Endodermal cell (in vitro differentiated cells): ENCODE results near the gene RAB5IF. TPM values are rescaled to one million over a fixed set of nuclear protein-coding genes. Genes with fewer than 3 reads are reported as not detected.
"Not testable (repeated sequence)": the region's sequence is repeated elsewhere in the genome, so short reads cannot be mapped to it uniquely, and the experiment has no call there.

Source experiments
- DNase-seq: peaks from one replicate; pipeline ENCODE4 v3.0.0-alpha.2; 2017
- H3K27ac ChIP-seq: 2 replicates; pipeline ENCODE4 v1.5.1; 2013; ENCODE audit warnings: mild to moderate bottlenecking, low read depth, low read length, moderate library complexity
- H3K27me3 ChIP-seq: 2 replicates; pipeline ENCODE4 v1.6.1; 2013; ENCODE audit warnings: mild to moderate bottlenecking, low read length, moderate library complexity; ENCODE audit not compliant: insufficient read depth, control insufficient read depth, poor library complexity, severe bottlenecking
- H3K36me3 ChIP-seq: 2 replicates; pipeline ENCODE4 v1.7.0; 2013; ENCODE audit warnings: mild to moderate bottlenecking, low read length, moderate library complexity; ENCODE audit not compliant: control insufficient read depth, insufficient read depth
- H3K4me1 ChIP-seq: one replicate; pipeline ENCODE4 v1.7.0; 2013; ENCODE audit warnings: low read length; ENCODE audit not compliant: control insufficient read depth, insufficient read depth
- H3K4me3 ChIP-seq: 2 replicates; pipeline ENCODE4 v1.5.1; 2013; ENCODE audit warnings: mild to moderate bottlenecking, low read length, moderate library complexity
- H3K9ac ChIP-seq: 2 replicates; pipeline ENCODE4 v1.6.1; 2013; ENCODE audit warnings: mild to moderate bottlenecking, low read length, moderate library complexity; ENCODE audit not compliant: poor library complexity, severe bottlenecking; ENCODE audit errors: extremely low read depth
- H3K9me3 ChIP-seq: 2 replicates; pipeline ENCODE4 v1.6.1; 2013; ENCODE audit warnings: mild to moderate bottlenecking, low read length, moderate library complexity; ENCODE audit not compliant: control insufficient read depth
- H3K27ac Mint-ChIP-seq: 2 replicates; pipeline ENCODE4 v1.8.0; 2020; ENCODE audit warnings: mixed read lengths
- H3K27me3 Mint-ChIP-seq: 2 replicates; pipeline ENCODE4 v1.8.0; 2021; ENCODE audit warnings: mild to moderate bottlenecking, mixed read lengths; ENCODE audit not compliant: insufficient read depth
- H3K36me3 Mint-ChIP-seq: 2 replicates; pipeline ENCODE4 v1.8.0; 2020; ENCODE audit warnings: low read depth, mixed read lengths
- H3K4me1 Mint-ChIP-seq: 2 replicates; pipeline ENCODE4 v1.8.0; 2020; ENCODE audit warnings: mixed read lengths
- H3K4me3 Mint-ChIP-seq: 2 replicates; pipeline ENCODE4 v1.8.0; 2020; ENCODE audit warnings: mild to moderate bottlenecking, moderate library complexity, mixed read lengths
- H3K9me3 Mint-ChIP-seq: 2 replicates; pipeline ENCODE4 v1.8.0; 2020; ENCODE audit warnings: mild to moderate bottlenecking, mixed read lengths
- CTCF ChIP-seq: fragments of 200-600 bp; sonication (generic); conservative IDR thresholded peaks from 2 replicates; pipeline ENCODE4 v1.5.0; 2021; ENCODE audit warnings: antibody characterized with exemption, mild to moderate bottlenecking
- WGBS, 2 experiments: methylation state at CpG; one replicate each; pipeline versions ENCODE4 v1.1.5 to v1.1.7; 2013; ENCODE audit warnings: missing lambda C conversion rate in 2 of 2, mixed read lengths in 1 of 2; ENCODE audit not compliant: insufficient coverage in 1 of 2, insufficient read length in 1 of 2; 5-methylcytosine and 5-hydroxymethylcytosine counted together
- total RNA-seq, 2 donors: library from RNA; stranded (reverse); fragmentation: NEBNext Ultra II Directional in 1 of 2; extraction: Animal tissue kit (Norgen Biotek cat#: 25700) in 1 of 2; gene quantifications; 2 replicates in 1 of 2; 3 replicates in 1 of 2; pipeline ENCODE4 v1.2.1, GENCODE V29; 2021

Gene RAB5IF
- total RNA-seq, 2 donors from 2014 or later, result 98.9 to 99.9 TPM

- H3K4me3 ChIP-seq, DNase-seq, H3K27ac ChIP-seq, H3K27me3 Mint-ChIP-seq, H3K4me3 Mint-ChIP-seq, H3K36me3 ChIP-seq, H3K9ac ChIP-seq, H3K27me3 ChIP-seq, H3K4me1 ChIP-seq, H3K27ac Mint-ChIP-seq: not testable (repeated sequence)
- WGBS, 2 experiments, result 90 to 95% methylated on average over 3 to 6 of the region's 6 CpGs
- H3K9me3 Mint-ChIP-seq, result peaks cover 12% of the 10 kb centered on the region
- H3K9me3 ChIP-seq, result peaks cover 14% of the 10 kb centered on the region
- peaks cover 16% of the 10 kb centered on the region for H3K36me3 Mint-ChIP-seq
- peaks cover 18% of the 10 kb centered on the region for H3K4me1 Mint-ChIP-seq
These were observed 40.9 kb upstream of the RAB5IF start for GRCh38 chr20:36564726-36565121.

- Mint-ChIP-seq H3K27ac (no peak overlapping the region), H3K9me3 (peaks cover 12% of the 10 kb centered on the region), H3K4me3 (no peak overlapping the region), H3K27me3 (no peaks in the 10 kb centered on the region), H3K36me3 (peaks cover 16% of the 10 kb centered on the region), H3K4me1 (peaks cover 21% of the 10 kb centered on the region)
- no peak for DNase-seq
- peaks cover 14% of the 10 kb centered on the region for H3K9me3 ChIP-seq
- TF ChIP-seq CTCF, result no peak
- H3K27me3 ChIP-seq, result no peaks in the 10 kb centered on the region
- H3K9ac ChIP-seq, result no peak overlapping the region
- H3K4me3 ChIP-seq, result no peak overlapping the region
- no peak overlapping the region for H3K27ac ChIP-seq
- no peaks in the 10 kb centered on the region for H3K36me3 ChIP-seq
- H3K4me1 ChIP-seq, result no peaks in the 10 kb centered on the region
- 94 to 96% methylated on average over 2 to 3 of the region's 3 CpGs for WGBS, 2 experiments
These were observed 40.1 kb upstream of the RAB5IF start for GRCh38 chr20:36565520-36565919.

- Mint-ChIP-seq H3K4me1 (peaks cover 28% of the 10 kb centered on the region), H3K9me3 (peaks cover 9% of the 10 kb centered on the region), H3K4me3 (no peak overlapping the region), H3K36me3 (peaks cover 13% of the 10 kb centered on the region), H3K27ac (peak overlapping the region; percentile 75), H3K27me3 (no peaks in the 10 kb centered on the region)
- WGBS, 2 experiments, result 83% methylated on average over 7 of the region's 7 CpGs
- H3K27me3 ChIP-seq, result no peaks in the 10 kb centered on the region
- H3K4me1 ChIP-seq, result peaks cover 8% of the 10 kb centered on the region
- peak; percentile 69 for DNase-seq
- peaks cover 8% of the 10 kb centered on the region for H3K9me3 ChIP-seq
- no peaks in the 10 kb centered on the region for H3K36me3 ChIP-seq
- no peak overlapping the region for H3K27ac ChIP-seq
- H3K4me3 ChIP-seq, result no peak overlapping the region
- H3K9ac ChIP-seq, result no peak overlapping the region
- no peak for TF ChIP-seq CTCF
These were observed 35.6 kb upstream of the RAB5IF start for GRCh38 chr20:36569847-36570429.
